PC-3 (cell line): ENCODE results near the gene HYCC2.

ENCODE experiments used
- CTCF ChIP-seq: fragments of 300-600 bp; sonication (generic); conservative IDR thresholded peaks from 2 replicates; pipeline ENCODE4 v1.5.1; 2017; ENCODE audit warnings: antibody characterized with exemption, low read depth, mild to moderate bottlenecking, low read length
- EZH2 ChIP-seq: fragments of 300-600 bp; sonication (generic); IDR thresholded peaks from one replicate; pipeline ENCODE4 v1.6.1; 2017; ENCODE audit warnings: antibody characterized with exemption, mild to moderate bottlenecking, low read length; ENCODE audit not compliant: unreplicated experiment

GRCh38 chr2:201071479-201072200 lies at the start of gene HYCC2, which contains the start of gene NDUFB3:
- no peak for TF ChIP-seq EZH2
- TF ChIP-seq CTCF, result no peak
